Measurements from ENCODE around the gene FAAH2.
"Not testable (repeated sequence)": the region's sequence is repeated elsewhere in the genome, so short reads cannot be mapped to it uniquely, and the experiment has no call there.

Gene FAAH2

DNA sequence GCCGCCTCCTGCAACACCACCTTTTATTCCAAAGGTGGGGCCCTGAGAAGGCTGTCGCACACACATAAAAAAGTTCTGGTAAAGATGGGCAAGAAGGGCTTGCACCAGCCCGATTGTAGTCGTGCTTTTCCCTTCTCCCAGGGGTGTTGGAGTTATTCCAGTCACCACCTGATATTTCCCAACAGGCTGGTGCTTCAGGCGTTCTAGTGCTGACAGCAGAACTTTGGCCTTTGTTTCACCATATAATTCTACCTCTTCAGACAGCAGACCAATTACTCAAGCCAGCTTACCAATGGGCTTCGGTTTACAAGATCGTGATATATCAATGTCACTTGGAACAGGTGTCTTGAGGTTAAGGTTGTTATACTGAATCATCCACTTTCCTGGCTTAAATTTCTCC, 107.7 kb downstream of the FAAH2 start:
- DNase-seq, result not testable (repeated sequence)

DNA sequence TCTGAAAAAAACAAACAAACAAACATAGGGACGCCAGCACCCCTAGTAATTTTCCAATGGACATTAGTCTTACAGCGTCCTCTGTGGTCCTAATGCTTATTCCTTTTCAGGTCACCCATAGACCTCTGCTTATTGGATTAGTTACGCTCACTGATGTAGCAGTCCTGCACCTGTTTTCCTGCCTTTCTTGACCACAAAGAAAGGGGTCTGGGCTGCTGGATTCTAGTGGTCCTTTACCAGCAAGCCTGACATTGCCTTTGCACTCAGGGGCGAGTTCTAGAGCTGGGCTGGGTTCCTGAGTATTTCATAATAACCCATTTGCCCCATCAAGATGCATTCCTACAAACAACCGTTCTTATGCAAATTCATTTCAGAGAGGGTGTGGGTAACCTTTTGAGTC, 116.7 kb downstream of the FAAH2 start:
- DNase-seq, result not testable (repeated sequence)

DNA sequence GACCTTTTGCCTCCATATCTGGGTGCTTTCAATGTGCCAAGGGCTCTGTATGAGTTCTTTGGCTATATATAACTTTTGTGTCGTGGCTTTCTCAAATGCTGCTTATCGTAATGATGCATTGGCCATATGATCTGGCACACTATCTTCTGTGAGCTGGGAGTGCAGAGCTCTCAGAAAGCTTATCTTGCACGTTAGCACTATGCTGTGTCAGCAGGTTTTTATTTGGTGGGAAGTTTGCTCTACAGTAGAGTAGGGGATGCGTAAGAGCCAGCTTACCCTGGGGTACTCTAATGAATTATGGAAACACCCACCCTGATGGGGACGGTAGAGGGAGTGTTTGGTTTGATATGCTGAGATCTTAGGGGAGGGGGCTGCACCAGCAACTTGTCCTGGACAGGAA, 119.6 kb downstream of the FAAH2 start:
- DNase-seq, result no peak

DNA sequence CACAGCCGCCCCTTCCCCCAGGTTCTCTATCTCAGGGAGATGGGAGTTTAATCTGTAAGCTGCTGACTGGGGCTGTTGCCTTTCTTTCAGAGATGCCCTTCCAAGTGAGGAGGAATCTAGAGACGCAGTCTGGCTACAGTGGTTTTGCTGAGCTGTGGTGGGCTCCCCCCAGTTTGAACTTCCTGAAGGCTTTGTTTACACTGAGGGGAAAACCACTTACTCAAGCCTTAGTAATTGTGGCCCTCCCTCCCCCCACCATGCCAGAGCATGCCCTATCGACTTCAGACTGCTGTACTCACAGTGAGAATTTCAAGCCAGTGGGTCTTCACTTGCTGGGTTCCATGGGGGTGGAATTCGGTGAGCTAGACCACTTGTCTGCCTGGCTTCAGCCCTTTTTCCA, 131.3 kb downstream of the FAAH2 start:
- DNase-seq, result no peak

DNA sequence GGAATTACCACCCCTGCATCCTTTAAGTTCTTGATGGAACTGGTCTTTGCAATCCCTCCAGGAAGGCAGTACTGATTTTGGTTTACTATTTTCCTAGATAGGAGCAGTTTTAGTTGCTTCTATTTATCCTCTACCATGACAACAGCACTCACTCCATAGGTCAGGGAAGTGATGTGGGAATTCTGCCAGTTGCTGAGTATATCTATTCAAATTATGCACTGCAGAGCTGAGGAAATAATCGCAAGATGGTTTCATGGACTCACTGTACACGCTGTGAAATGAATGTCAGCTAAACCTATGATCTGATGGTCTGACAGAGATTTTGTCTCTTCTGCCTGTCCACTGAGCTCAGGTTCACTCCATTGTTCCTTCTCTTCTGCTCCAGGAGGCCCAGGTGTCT, 135.8 kb downstream of the FAAH2 start:
- DNase-seq, result no peak

DNA sequence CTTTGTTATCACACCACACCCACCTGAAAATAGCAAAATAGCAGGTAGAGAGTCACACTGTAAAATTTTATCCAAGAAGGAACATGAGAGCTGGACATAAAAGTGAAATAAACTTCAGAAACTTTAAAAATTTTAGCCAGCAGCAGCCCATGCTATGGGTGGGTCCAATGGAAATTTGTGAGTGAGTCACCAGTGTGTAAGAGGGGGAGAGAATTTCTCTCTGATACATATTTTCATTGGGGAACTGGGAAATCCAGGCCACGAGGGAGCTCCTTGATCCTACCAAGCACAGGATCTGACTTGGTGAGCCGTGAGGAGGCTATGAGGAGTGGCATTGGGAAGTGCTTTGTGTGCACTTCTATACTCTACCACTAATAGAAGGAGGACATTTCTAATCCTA, 136.3 kb downstream of the FAAH2 start:
- no peak for DNase-seq

DNA sequence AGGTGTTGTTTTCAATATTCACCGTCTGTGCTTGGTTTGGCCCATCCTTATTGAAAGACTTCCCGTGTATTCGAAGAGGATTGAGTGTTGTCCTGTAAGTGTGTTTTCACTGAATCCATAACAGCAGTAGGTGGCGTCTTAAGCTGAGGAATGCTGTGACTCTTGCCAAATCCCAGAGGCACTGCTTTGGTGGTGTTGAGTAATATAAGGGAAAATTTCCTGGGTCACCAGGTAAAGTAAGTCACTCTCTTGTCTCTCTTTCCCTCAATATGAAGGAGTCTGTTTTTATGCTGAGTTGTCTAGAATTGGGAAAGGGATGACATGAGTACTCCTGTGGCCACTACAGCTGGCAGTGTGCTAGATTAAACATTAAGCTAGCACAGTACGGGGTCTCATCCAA, 158.6 kb downstream of the FAAH2 start:
- no peak for DNase-seq

DNA sequence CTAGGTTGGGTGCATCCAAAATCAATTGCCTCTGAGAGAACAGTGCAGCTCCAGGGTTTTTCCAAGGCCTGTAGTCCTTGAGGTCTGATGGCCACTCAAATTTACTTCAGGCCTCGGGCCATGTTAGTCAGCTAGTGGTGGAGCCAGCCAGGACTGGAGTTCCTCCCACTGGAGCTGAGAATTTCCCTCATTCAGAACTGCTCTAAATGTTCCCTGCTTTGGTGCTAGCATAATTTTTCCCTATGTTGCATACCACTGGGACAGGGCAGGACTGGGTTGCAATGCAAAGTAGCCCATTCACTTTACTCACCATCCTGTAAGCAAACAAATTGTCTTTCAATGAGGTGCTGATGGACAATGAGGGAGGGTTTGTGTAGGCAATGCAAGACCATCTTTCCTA, 159.3 kb downstream of the FAAH2 start:
- no peak for DNase-seq

DNA sequence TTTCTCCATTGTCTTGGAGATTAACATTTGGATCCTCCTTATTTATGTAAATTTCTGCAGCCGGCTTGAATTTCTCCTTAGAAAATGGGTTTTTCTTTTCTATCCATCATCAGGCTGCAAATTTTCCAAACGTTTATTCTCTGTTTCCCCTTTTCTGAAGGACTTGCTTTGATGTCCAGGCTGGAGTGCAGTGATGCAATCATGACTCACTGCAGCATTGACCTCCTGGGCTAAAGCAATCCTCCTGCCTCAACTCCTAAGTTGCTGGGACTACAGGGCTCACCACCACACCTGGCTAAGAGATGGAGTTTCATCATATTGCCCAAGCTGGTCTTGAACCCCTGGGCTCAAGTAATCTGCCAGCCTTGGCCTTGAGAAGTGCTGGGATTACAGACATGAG, 161.3 kb downstream of the FAAH2 start:
- no peak for DNase-seq

DNA sequence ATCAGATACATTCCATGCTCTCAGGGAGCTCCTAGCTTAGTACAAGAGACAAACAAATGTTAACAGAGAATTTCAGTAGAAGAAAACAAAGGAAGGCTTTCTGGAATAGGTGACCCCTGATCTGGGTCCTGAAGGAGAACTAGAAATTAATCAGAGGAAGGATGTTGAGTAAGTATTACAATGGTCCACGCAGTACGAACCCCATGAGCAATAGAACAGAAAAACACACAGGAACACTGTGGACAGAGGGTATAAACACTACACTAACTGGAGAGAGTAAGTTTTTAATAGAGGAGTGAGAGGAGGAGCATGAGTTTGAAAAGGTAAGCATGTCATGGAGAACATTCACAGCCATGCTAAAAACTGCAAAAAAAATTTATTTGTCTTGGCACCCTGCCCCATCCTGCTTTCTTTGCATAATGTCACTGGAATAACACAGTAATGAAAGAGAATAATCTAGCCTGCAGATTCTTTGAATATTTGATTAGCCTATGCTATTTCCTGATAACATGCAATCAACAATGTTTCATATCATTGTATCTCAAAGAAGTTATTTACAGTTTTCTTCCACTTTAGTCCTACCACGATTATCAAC, 165.0 kb downstream of the FAAH2 start:
- DNase-seq, result no peak

DNA sequence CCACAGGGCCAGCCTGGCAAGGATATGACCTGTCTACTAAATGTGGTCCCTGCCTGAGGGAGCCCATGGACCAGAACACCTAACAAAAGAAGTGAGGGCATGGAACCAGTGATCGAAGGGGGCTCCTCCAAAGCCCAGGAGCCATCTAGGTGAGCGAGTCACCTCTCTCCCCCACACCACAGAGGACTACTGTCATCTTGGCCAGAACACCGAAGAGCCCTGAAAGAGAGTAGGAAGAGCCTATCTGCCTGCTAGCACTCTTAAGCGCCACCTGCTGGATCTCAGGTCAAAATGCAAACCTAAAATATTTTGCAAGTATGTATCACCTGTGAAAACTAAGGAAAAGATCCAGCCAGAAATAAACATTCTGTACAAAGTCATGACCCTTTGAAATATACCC, 167.4 kb downstream of the FAAH2 start:
- DNase-seq, result no peak

DNA sequence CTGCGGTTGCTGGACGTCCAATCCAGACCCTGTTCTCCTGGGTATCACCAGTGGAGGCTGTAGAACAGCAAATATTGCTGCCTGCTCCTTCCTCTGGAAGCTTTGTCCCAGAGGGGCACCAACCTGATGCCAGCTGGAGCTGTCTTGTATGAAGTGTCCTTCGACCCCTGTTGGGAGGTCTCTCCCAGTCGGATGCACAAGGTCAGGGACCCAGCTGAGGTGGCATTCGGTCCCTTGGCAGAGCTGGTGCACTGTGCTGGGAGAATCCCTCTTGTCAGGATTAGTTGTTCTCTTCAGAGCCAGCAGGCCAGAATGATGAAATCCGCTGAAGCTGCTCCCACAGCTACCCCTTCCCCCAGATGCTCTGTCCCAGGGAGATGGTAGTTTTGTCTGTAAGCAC, 195.0 kb downstream of the FAAH2 start:
- no peak for DNase-seq

DNA sequence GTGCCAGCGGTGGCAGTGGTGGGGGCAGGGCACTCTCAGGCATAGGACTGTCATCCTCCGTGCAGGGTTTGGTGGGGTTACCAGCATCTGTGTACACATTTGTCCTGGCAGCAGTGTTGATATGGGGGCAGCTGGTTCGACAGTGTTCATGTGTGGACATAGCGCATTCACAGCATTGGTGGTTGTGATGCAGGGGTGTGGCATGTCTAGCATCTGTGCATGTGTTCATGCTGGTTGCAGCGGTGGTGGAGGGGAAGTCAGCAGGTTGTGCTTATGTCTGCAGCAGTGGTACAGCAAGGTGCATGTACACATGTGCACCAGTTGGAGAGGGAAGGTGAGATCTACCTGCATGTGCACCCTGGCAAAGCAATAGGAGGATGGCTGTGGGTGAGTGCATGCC, 230.0 kb downstream of the FAAH2 start:
- DNase-seq, result no peak

DNA sequence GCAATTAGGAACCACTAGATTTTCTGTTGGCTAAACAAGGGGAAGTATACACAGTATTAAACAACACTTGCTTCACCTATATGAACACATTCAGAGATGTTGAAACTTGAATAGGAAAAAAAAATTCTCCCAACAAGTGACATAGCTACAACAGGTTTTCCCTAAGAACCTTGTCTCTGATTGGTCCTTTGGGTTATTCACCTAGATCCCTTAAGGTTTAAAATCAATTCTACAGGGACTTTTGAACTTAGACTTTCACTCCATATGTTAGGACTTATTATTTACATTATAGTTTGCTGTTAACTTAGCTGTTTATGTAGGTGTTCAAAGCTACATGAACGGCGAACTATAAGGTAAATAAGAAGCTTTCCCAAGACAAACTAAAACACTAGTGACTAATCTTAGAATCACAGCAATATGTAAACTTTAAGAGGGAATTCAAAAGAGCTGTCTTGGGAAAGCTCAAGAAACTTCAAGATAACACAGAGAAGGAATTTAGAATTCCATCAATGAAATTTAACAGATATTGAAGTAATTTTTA, 233.1 kb downstream of the FAAH2 start:
- DNase-seq, result no peak

DNA sequence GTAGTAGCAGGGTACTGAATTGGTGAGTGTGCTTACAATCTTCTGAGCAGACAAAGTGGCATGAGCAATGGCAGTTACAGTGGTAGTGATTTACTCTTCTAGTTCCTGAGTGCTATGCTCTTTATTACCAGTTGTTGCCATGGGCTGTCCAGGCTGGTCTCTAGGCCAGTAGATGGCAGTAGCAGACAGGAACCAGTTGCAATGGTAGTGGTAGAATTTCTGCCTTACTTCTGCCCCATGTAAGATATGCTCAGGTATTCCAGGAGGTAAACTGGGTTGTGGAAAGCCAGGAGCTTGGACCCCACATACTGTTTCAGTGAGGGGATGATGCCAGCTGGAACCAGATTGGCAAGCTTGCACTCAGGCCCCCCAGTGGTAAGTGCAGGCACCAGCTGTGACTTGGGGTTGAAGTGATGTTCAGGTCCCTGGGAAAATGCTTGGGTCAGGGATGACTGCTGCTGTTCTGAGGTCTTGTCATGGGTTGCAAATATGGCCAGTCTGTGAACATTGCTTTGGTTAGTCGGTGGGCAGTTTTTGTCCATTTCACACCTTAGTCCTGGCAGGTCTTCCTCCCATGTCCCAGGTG, 242.3 kb downstream of the FAAH2 start:
- DNase-seq, result no peak
